GM23338 (cell line): Measurements from ENCODE around the gene TMEM237. TPM values are rescaled to one million over a fixed set of nuclear protein-coding genes. Genes with fewer than 3 reads are reported as not detected.

Experiments used
- ATAC-seq: fragments of 200-7000 bp; cut with Tn5 transposase; 3 replicates; pipeline ENCODE4 v1.9.1; 2020
- DNase-seq: peaks from one replicate; pipeline ENCODE4 v3.0.0-alpha.2; 2015; ENCODE audit warnings: low spot score
- H2AFZ ChIP-seq: fragments of 200-600 bp; sonication (generic); 2 replicates; pipeline ENCODE4 v1.8.0; 2016; ENCODE audit warnings: antibody characterized with exemption, mild to moderate bottlenecking, moderate library complexity
- H3F3A ChIP-seq: fragments of 200-600 bp; sonication (generic); replicated peaks from 2 replicates; pipeline ENCODE4 v1.8.0; 2017; ENCODE audit warnings: antibody characterized with exemption, mixed run types, low read depth
- H3K27ac ChIP-seq: fragments of 200-600 bp; sonication (generic); 2 replicates; pipeline ENCODE4 v1.6.1; 2016; ENCODE audit warnings: low read depth
- H3K27me3 ChIP-seq: fragments of 200-600 bp; sonication (generic); 2 replicates; pipeline ENCODE4 v1.8.0; 2016; ENCODE audit warnings: mild to moderate bottlenecking, mixed run types, moderate library complexity; ENCODE audit not compliant: insufficient read depth
- H3K36me3 ChIP-seq: fragments of 200-600 bp; sonication (generic); 2 replicates; pipeline ENCODE4 v1.8.0; 2016; ENCODE audit warnings: mild to moderate bottlenecking; ENCODE audit not compliant: insufficient read depth
- H3K4me1 ChIP-seq: fragments of 200-600 bp; sonication (generic); 2 replicates; pipeline ENCODE4 v1.8.0; 2016; ENCODE audit warnings: mild to moderate bottlenecking, moderate library complexity; ENCODE audit not compliant: insufficient read depth
- H3K4me2 ChIP-seq: fragments of 200-600 bp; sonication (generic); 2 replicates; pipeline ENCODE4 v1.7.1; 2017; ENCODE audit warnings: mixed run types
- H3K4me3 ChIP-seq: fragments of 200-600 bp; sonication (generic); 2 replicates; pipeline ENCODE4 v1.6.1; 2016; ENCODE audit warnings: mixed run types
- H3K79me2 ChIP-seq: fragments of 200-600 bp; sonication (generic); replicated peaks from 2 replicates; pipeline ENCODE4 v1.8.0; 2017; ENCODE audit warnings: mild to moderate bottlenecking; ENCODE audit not compliant: insufficient read depth
- H3K9me2 ChIP-seq: fragments of 200-600 bp; sonication (generic); 2 replicates; pipeline ENCODE4 v1.8.0; 2017; ENCODE audit not compliant: insufficient read depth
- H4K20me1 ChIP-seq: fragments of 200-600 bp; sonication (generic); replicated peaks from 2 replicates; pipeline ENCODE4 v1.8.0; 2017; ENCODE audit warnings: mild to moderate bottlenecking; ENCODE audit not compliant: insufficient read depth
- H3K27ac Mint-ChIP-seq: 2 replicates; pipeline ENCODE4 v1.8.0; 2020; ENCODE audit warnings: inconsistent platforms, mild to moderate bottlenecking, moderate library complexity, mixed read lengths
- H3K27me3 Mint-ChIP-seq: 3 replicates; pipeline ENCODE4 v1.8.0; 2022; ENCODE audit warnings: low read depth, mild to moderate bottlenecking, moderate library complexity, mixed read lengths, inconsistent platforms; ENCODE audit not compliant: insufficient read depth, poor library complexity
- H3K36me3 Mint-ChIP-seq: 3 replicates; pipeline ENCODE4 v1.8.0; 2021; ENCODE audit warnings: low read depth, mild to moderate bottlenecking, inconsistent platforms, moderate library complexity, mixed read lengths
- H3K4me1 Mint-ChIP-seq: 3 replicates; pipeline ENCODE4 v1.8.0; 2020; ENCODE audit warnings: mild to moderate bottlenecking, inconsistent platforms, mixed read lengths
- H3K4me3 Mint-ChIP-seq: 3 replicates; pipeline ENCODE4 v1.8.0; 2021; ENCODE audit warnings: moderate library complexity, mild to moderate bottlenecking, inconsistent platforms, mixed read lengths
- H3K9me3 Mint-ChIP-seq: 3 replicates; pipeline ENCODE4 v1.8.0; 2020; ENCODE audit warnings: moderate library complexity, mild to moderate bottlenecking, inconsistent platforms, mixed read lengths
- CTCF ChIP-seq, 2 experiments: fragments of 200-600 bp in 1 of 2; sonication (generic) in 1 of 2; conservative IDR thresholded peaks; 2 replicates each; pipeline versions ENCODE4 v1.5.1 to v1.6.1; 2016 to 2017; ENCODE audit warnings: antibody characterized with exemption in 2 of 2, low read depth in 2 of 2, mild to moderate bottlenecking in 2 of 2, moderate library complexity in 1 of 2
- ETS1 ChIP-seq: IDR thresholded peaks from 2 replicates; pipeline ENCODE4 v1.6.1; 2016; ENCODE audit warnings: antibody characterized with exemption
- EZH2 ChIP-seq: fragments of 200-600 bp; sonication (generic); IDR thresholded peaks from one replicate; pipeline ENCODE4 v1.8.0; 2017; ENCODE audit warnings: antibody characterized with exemption, mild to moderate bottlenecking, low read depth; ENCODE audit not compliant: unreplicated experiment
- EZH2phosphoT487 ChIP-seq: fragments of 200-600 bp; sonication (generic); IDR thresholded peaks from one replicate; pipeline ENCODE4 v1.8.1; 2018; ENCODE audit warnings: antibody characterized with exemption; ENCODE audit not compliant: unreplicated experiment
- NANOG ChIP-seq: IDR thresholded peaks from 2 replicates; pipeline ENCODE4 v1.6.1; 2016; ENCODE audit warnings: antibody characterized with exemption, borderline replicate concordance
- POLR2AphosphoS5 ChIP-seq: IDR thresholded peaks from 2 replicates; pipeline ENCODE4 v1.6.1; 2016; ENCODE audit warnings: antibody characterized with exemption, low read depth
- REST ChIP-seq: IDR thresholded peaks from one replicate; pipeline ENCODE4 v1.6.1; 2018; ENCODE audit warnings: antibody characterized with exemption; ENCODE audit not compliant: unreplicated experiment
- STAT1 ChIP-seq: IDR thresholded peaks from one replicate; pipeline ENCODE4 v1.6.1; 2016; ENCODE audit warnings: antibody characterized with exemption; ENCODE audit not compliant: unreplicated experiment
- ZNF331 ChIP-seq: fragments of 250-450 bp; sonication (Bioruptor Pico); IDR thresholded peaks from 2 replicates; pipeline ENCODE4 v1.5.0; 2020; ENCODE audit warnings: low read depth, mild to moderate bottlenecking, moderate library complexity
- ZNF462 ChIP-seq: fragments of 250-450 bp; sonication (Bioruptor Pico); IDR thresholded peaks from 2 replicates; pipeline ENCODE4 v1.5.0; 2020; ENCODE audit warnings: mild to moderate bottlenecking, moderate library complexity
- polyA plus RNA-seq: library from polyadenylated mRNA; unstranded; fragments of >200 nt; fragmentation: Nextera tagmentation; extraction: Ambion mirVana; gene quantifications from 2 replicates; pipeline ENCODE4 v1.2.1, GENCODE V29; 2016
- total RNA-seq: library from RNA; depleted of rRNA; stranded (reverse); fragments of >200 nt; shearing (Covaris generic); gene quantifications from 2 replicates; pipeline ENCODE4 v1.2.3, GENCODE V29; 2014

Gene TMEM237
- total and polyA plus RNA-seq, 2 experiments from 2014 or later: 42.0 to 48.9 TPM

- H3K36me3 Mint-ChIP-seq: peaks cover 10% of the 10 kb centered on the region; the same call in 2 of the 3 replicates
- H3K4me1 Mint-ChIP-seq: no peaks in the 10 kb centered on the region
- Histone ChIP-seq H3K27ac (no peak overlapping the region), H3K4me3 (no peak overlapping the region), H3K36me3 (no peaks in the 10 kb centered on the region), H3K79me2 (no peaks in the 10 kb centered on the region), H3F3A (no peaks in the 10 kb centered on the region), H3K4me2 (no peak overlapping the region), H4K20me1 (no peaks in the 10 kb centered on the region), H3K4me1 (no peaks in the 10 kb centered on the region), H3K27me3 (no peaks in the 10 kb centered on the region), H3K9me2 (no peaks in the 10 kb centered on the region), H2AFZ (no peak overlapping the region)
- DNase-seq (no peak), ATAC-seq (no peak)
- TF ChIP-seq EZH2 (no peak), POLR2AphosphoS5 (no peak)
- H3K9me3 Mint-ChIP-seq: peaks cover 25% of the 10 kb centered on the region
- H3K27ac Mint-ChIP-seq: no peak overlapping the region
- H3K4me3 Mint-ChIP-seq: no peak overlapping the region
- no peaks in the 10 kb centered on the region for H3K27me3 Mint-ChIP-seq
Measured at GRCh38 chr2:201607568-201607967, 35.7 kb downstream of the TMEM237 start.

GRCh38 chr2:201600906-201601305 lies 42.4 kb downstream of the TMEM237 start:
- H3K9me3 Mint-ChIP-seq: no peaks in the 10 kb centered on the region; the same call in 2 of the 3 replicates
- no peak overlapping the region for H2AFZ ChIP-seq
- no peaks in the 10 kb centered on the region for H3F3A ChIP-seq
- no peak overlapping the region for H3K4me3 Mint-ChIP-seq
- H3K4me2 ChIP-seq: no peak overlapping the region
- H3K9me2 ChIP-seq: no peaks in the 10 kb centered on the region
- no peaks in the 10 kb centered on the region for H3K36me3 Mint-ChIP-seq
- H4K20me1 ChIP-seq: no peaks in the 10 kb centered on the region
- H3K4me3 ChIP-seq: no peak overlapping the region
- H3K79me2 ChIP-seq: no peaks in the 10 kb centered on the region
- no peaks in the 10 kb centered on the region for H3K27me3 Mint-ChIP-seq
- no peak overlapping the region for H3K27ac Mint-ChIP-seq
- DNase-seq (no peak), ATAC-seq (no peak)
- H3K4me1 Mint-ChIP-seq: no peaks in the 10 kb centered on the region
- no peaks in the 10 kb centered on the region for H3K4me1 ChIP-seq
- H3K36me3 ChIP-seq: no peaks in the 10 kb centered on the region
- H3K27me3 ChIP-seq: no peaks in the 10 kb centered on the region
- no peak overlapping the region for H3K27ac ChIP-seq
- TF ChIP-seq ZNF462 (CRISPR knock-in tag) (no peak), EZH2phosphoT487 (no peak), ETS1 (no peak), NANOG (no peak), STAT1 (no peak), CTCF (conservative IDR thresholded peaks at IDR 0.05; ENCODE audit: low read depth in 2 of 2) (no peak), REST (no peak), POLR2AphosphoS5 (no peak), ZNF331 (CRISPR knock-in tag) (no peak)
